GM19240 (cell line): ENCODE measurements around the gene SLC4A1AP.

Experiments
- DNase-seq: peaks from one replicate; pipeline ENCODE4 v3.0.0; 2011; ENCODE audit warnings: low spot score; ENCODE audit not compliant: insufficient read length

The SLC4A1AP gene

GRCh38 chr2:27703638-27704341 lies 40.1 kb downstream of the SLC4A1AP start:
- DNase-seq = peak; percentile 68

DNA sequence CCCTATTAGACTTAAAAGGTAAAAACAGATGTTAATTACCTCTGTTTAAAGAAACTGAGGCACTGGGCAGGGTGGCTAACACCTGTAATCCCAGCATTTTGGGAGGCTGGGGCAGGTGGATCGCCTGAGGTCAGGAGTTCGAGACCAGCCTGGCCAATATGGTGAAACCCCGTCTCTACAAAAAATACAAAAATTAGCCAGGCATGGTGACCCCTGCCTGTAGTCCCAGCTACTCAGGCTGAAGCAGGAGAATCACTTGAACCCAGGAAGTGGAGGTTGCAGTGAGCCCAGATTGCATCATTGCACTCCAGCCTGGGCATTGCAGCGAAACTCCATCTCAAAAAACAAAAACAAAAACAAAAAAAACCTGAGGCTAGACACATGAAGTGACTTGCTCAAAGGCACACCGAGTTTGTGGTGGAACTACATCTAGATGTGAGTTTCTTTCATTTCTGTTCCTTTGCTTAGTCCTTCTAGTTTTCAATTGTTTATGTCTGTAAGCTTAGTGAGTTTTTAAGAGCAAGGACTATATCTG lies 40.7 kb downstream of the SLC4A1AP start:
- DNase-seq = no peak

DNA sequence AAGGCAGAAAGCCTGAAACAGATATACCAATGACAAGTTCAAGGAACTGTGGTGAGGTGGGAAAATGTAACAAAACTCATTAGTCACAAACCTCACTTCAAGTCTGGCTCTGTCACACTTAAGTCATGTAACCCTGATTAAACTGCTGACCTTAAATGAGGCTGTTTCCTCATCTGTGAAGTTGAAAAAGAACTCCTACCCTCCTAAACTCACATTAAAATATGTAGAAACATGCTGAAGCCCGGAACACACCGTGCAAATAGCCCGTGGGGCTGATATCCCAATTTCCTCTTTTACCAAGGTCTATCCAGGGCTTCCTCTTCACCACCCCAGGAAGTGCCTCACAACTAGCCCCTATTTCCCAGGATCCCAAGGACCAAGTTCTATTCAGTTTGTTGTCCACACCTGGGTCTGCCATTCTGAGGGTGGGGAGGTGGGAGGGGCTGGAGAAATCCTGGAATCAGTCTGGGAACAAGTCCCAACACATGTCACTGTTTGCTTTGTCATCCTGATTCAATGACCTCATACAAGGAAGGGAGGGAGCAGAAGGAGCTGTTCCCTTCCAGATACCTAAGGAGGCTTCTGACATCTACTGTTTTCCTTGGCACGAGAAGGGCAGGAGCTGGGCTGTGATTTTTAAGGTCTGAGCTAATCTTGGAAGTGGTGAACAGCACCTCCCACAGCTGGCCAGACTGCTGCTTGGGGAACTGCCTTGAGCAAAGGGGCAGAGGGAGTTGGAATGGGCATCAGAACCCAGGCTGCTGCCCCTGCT lies 42.3 kb downstream of the SLC4A1AP start:
- DNase-seq = no peak

DNA sequence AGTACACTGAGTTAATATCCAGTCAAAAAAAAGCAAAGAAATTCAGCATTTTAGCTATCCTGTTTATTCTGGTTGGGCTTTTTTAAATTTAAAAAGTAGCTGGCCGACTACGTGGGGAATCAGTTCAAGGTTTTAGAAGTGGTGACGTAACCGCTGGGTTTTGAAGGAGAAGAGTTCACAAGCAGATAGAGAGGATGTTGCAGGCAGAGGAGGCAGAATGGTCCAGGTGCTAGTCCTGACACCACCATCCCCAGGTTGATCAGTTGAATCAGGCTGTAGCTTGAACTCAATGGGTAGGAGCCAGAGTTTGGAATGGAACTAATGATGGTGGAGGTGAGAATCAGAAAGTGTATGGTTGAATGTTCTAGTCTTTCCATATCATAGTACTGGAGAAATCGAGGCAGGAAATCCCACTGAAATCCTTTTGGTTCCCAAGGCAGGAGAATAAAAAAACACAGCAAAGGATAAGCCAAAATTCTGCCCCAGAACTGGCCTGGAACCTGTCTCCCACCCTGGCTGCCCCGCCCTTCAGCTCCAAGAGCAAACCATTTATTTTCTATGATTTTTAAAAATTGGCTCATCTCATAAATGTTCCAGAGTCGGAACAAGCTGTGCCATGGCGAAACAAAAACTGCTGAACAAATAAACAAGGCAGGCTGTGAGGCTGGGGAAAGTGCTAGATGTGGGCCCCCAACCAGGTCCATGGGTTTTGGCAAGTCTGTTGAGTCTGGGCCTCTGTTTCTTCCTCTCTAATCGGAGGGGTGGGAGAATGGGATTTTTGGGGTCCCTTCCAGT lies 44.0 kb downstream of the SLC4A1AP start:
- DNase-seq = no peak

DNA sequence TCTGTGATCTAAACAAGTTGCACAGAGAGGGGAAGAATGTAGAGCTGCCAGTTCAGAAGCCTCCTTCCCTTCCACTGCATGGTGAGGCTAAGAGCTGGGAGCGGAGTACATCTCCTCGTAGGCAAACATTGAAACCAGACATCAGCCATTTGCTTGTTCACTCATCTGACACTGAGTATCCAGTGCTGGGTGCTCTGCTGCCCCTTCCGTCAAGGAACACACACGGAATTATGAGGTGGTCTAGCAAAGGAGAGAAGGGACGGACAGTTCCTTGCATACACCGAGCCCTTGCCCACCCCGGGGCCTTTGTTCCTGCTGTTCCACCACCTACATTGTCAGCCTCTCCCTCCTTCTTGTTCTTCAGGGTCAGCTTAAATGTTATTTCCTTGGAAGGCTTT lies 44.6 kb downstream of the SLC4A1AP start:
- no peak for DNase-seq

DNA sequence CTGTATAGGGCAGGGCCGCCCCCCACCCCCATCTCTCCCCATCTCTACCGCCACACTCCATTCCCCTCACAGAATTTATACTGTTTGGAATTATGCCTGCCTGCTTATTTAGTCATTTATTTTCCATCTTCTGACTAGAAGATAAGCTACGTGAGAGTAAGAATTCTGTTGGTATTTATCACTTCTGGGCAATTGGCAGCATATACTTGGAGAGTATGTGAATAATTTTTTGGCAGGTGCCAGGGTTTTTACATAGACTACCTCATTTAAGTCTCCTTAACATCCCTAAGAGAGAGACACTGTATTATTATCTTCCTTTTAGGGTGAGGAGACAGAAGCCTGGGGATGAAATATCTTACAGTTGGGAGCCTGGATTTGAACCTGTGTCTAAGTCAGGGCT lies 45.0 kb downstream of the SLC4A1AP start:
- no peak for DNase-seq

- DNase-seq = no peak
Measured at GRCh38 chr2:27709326-27709725, 45.6 kb downstream of the SLC4A1AP start.

DNA sequence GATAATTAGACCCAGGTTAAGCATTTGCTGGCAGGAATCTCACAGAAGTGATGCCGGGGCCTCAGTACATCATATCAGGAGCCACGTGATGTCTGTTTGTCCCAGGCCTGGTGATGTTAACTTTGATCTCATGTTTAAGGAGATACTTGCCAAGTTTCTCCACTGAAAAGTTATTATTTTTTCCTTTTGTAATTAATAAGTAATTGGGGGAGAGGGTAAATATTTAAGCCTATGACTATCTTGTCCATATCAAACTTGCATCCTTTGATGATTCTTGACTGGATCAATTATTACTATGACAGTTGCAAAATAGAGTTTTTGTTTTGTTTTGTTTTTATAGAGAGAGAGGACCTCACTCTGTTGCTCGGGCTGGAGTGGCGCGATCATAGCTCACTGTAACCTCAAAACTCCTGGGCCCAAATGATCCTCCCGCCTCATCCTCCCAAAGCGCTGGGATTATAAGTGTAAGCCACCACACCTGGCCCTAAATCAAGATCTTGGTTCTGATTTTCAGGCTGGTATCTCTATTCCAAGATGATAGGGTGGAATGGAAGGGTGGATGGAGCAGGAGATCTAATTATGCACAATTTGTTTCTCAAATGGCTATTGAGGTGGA lies 46.4 kb downstream of the SLC4A1AP start:
- no peak for DNase-seq

- DNase-seq = no peak
Measured at GRCh38 chr2:27710640-27711430, 47.1 kb downstream of the SLC4A1AP start.

DNA sequence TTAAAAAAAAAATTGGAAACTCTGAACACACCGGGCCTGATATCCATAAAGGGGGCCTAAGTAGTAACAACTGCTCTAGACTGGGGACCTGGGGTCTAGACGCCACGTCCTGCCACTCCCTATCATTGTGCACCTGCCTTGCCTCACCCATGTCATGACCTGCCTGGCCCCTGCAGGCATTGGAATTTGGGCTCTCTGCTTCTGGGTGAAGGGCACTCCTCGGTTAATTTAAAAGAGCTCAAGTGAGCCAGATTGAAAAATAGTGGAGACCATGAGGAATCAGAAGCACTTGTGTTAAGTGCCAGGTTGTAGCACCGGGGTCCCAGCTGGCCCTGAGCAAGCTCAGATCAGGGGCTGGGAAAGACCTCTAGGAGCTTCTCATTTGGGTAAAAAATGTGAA lies 48.1 kb downstream of the SLC4A1AP start:
- no peak for DNase-seq

GRCh38 chr2:27712522-27712921 lies 48.8 kb downstream of the SLC4A1AP start:
- no peak for DNase-seq

DNA sequence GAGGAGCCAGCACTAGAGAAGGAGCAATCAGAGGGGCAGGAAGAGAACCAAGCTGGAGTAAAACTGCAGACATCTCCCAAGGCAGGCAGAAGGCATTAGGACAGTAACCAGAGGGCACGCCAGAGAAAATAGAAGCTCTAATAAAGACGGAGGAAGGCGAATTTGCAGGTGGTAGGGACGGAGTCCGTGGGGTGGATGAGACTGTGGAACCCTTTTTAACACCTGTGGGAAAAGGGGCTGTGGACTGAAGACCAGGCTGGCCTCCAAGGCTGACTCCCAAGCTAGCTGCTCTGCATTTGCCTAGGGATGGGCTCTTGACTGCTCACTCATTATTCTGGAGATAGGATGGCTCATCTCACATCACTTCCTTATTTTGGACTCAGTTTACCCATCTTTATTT lies 49.5 kb downstream of the SLC4A1AP start:
- no peak for DNase-seq

GRCh38 chr2:27714053-27714452 lies 50.4 kb downstream of the SLC4A1AP start:
- no peak for DNase-seq

- DNase-seq = no peak
Measured at GRCh38 chr2:27714851-27715291, 51.2 kb downstream of the SLC4A1AP start.

DNA sequence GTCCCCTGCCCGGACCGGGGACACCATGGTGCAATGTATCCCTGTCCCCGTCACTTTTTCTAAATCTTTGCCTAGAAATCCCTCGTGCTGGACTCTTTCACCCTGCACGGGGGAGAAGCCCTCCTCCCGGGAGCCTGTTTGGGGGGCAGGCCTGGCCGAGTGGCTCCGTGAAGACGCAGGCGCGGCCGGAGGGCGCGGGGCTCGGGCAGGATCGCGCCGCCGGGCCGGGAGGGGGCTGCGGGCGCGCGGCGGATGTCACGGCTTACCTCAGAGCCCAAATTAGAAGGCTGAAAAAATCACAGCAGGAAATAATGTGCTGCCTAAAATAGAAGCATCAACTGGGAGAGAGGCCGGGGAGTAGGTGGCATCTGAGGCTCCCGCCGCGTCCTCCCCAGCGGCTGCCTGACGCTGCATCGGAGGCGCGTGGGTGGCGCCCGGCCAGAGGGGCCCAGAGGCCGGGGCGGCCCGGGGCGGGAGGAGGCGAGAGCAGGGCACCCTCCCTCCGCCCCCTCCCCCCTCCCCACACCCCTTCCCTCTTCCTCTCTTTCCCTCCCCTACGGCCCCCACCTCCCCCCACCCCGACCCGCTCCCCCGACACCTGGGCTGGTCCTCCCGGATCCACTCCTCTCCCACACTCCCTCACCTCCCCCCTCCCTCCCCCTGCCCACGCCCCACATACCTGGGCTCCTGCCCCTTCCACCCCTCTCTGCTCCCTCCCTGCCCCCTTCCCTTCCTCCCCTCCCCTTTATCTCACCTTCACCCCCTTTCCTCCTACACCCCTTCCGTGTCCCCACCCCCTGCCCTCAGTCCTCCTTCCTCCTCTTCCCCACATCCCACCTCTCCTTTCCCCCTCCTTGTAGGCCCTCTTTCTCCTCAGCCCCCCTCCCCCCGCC lies 51.9 kb downstream of the SLC4A1AP start:
- DNase-seq = no peak

GRCh38 chr2:27716301-27717069 lies 52.8 kb downstream of the SLC4A1AP start:
- no peak for DNase-seq

- no peak for DNase-seq
Measured at GRCh38 chr2:27717070-27717795, 53.5 kb downstream of the SLC4A1AP start.

DNA sequence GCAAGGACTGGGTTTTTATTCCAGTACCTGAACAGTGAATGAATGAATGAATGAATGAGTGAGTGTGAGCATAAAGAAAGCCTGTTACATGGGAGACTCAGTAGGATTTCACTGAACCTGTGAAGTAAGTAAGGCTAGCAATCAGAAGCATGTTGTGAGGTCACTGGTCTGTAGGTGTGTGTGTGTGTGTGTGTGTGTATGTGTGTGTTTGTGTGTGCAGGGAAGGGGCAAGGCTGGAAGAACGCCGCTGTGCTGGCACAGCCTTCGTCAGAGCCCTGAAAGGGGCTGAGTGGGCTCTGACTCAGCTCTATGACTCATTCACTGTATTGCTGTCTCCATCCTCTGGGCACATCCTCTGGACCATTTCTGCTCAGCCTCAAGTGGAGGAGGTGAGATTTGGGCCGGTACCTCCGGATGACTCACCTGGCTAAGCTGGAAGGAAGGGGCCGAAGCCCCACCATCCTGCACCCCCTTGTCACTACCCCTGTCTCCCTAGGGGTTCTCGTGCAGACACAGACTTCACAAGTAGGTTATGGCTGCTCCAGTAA lies 56.4 kb downstream of the SLC4A1AP start:
- DNase-seq = no peak
